Osteocyte (in vitro differentiated cells): ENCODE results near the gene ITGA1. TPM values are rescaled to one million over a fixed set of nuclear protein-coding genes. Genes with fewer than 3 reads are reported as not detected.
A peak's percentile ranks its signal among the peaks of the same experiment; 100 is the strongest.

Source experiments
- DNase-seq: peaks from one replicate; pipeline ENCODE4 v3.0.0; 2021; ENCODE audit warnings: mixed read lengths; ENCODE audit not compliant: unreplicated experiment; ENCODE audit errors: extremely low spot score
- H3K27ac Mint-ChIP-seq: one replicate; pipeline ENCODE4 v1.8.0; 2021; ENCODE audit warnings: mild to moderate bottlenecking, mixed read lengths; ENCODE audit not compliant: unreplicated experiment
- H3K27me3 Mint-ChIP-seq: one replicate; pipeline ENCODE4 v1.8.0; 2021; ENCODE audit warnings: mixed read lengths; ENCODE audit not compliant: unreplicated experiment
- H3K36me3 Mint-ChIP-seq: one replicate; pipeline ENCODE4 v1.8.0; 2021; ENCODE audit warnings: mixed read lengths; ENCODE audit not compliant: unreplicated experiment
- H3K4me1 Mint-ChIP-seq: one replicate; pipeline ENCODE4 v1.8.0; 2021; ENCODE audit warnings: mixed read lengths; ENCODE audit not compliant: unreplicated experiment
- H3K4me3 Mint-ChIP-seq: one replicate; pipeline ENCODE4 v1.8.0; 2021; ENCODE audit warnings: mild to moderate bottlenecking, moderate library complexity, mixed read lengths; ENCODE audit not compliant: unreplicated experiment
- H3K9me3 Mint-ChIP-seq: one replicate; pipeline ENCODE4 v1.8.0; 2021; ENCODE audit warnings: mixed read lengths; ENCODE audit not compliant: unreplicated experiment
- CTCF ChIP-seq: fragments of 200-600 bp; sonication (generic); IDR thresholded peaks from 2 replicates; pipeline ENCODE4 v1.5.0; 2021; ENCODE audit warnings: antibody characterized with exemption, mild to moderate bottlenecking, moderate library complexity
- total RNA-seq: library from RNA; stranded (reverse); gene quantifications from 2 replicates; pipeline ENCODE4 v1.2.1, GENCODE V29; 2021

The ITGA1 gene
- total RNA-seq, 1 donor from 2014 or later, result 150 TPM

- Mint-ChIP-seq H3K4me3 (no peak overlapping the region), H3K4me1 (peaks cover 40% of the 10 kb centered on the region), H3K9me3 (no peaks in the 10 kb centered on the region), H3K27me3 (no peaks in the 10 kb centered on the region), H3K36me3 (peaks cover 32% of the 10 kb centered on the region), H3K27ac (no peak overlapping the region)
- no peak for DNase-seq
- TF ChIP-seq CTCF, result no peak
Observed at GRCh38 chr5:52906845-52907244, 119.1 kb downstream of the ITGA1 start.

GRCh38 chr5:52909192-52909591, 121.5 kb downstream of the ITGA1 start:
- Mint-ChIP-seq H3K4me1 (peaks cover 22% of the 10 kb centered on the region), H3K27ac (peak overlapping the region; percentile 50), H3K4me3 (no peak overlapping the region), H3K9me3 (no peaks in the 10 kb centered on the region), H3K36me3 (peaks cover 30% of the 10 kb centered on the region), H3K27me3 (no peaks in the 10 kb centered on the region)
- no peak for TF ChIP-seq CTCF
- DNase-seq, result no peak

GRCh38 chr5:52910071-52910470, 122.4 kb downstream of the ITGA1 start:
- peak overlapping the region; percentile 4 for H3K27ac Mint-ChIP-seq
- DNase-seq, result no peak
- H3K27me3 Mint-ChIP-seq, result no peaks in the 10 kb centered on the region
- H3K36me3 Mint-ChIP-seq, result peaks cover 26% of the 10 kb centered on the region
- no peak for TF ChIP-seq CTCF
- peaks cover 23% of the 10 kb centered on the region for H3K4me1 Mint-ChIP-seq
- no peak overlapping the region for H3K4me3 Mint-ChIP-seq
- H3K9me3 Mint-ChIP-seq, result no peaks in the 10 kb centered on the region

GRCh38 chr5:52915176-52915875, 127.6 kb downstream of the ITGA1 start:
- no peaks in the 10 kb centered on the region for H3K27me3 Mint-ChIP-seq
- no peak for DNase-seq
- peak overlapping the region; percentile 78 for H3K27ac Mint-ChIP-seq
- peaks cover 18% of the 10 kb centered on the region for H3K36me3 Mint-ChIP-seq
- peak; percentile 84 for TF ChIP-seq CTCF
- H3K4me1 Mint-ChIP-seq, result peaks cover 19% of the 10 kb centered on the region
- no peaks in the 10 kb centered on the region for H3K9me3 Mint-ChIP-seq
- peak overlapping the region; percentile 68 for H3K4me3 Mint-ChIP-seq

- TF ChIP-seq CTCF, result peak; percentile 11
- H3K27me3 Mint-ChIP-seq, result no peaks in the 10 kb centered on the region
Observed at GRCh38 chr5:52920929-52921328, 133.2 kb downstream of the ITGA1 start.

More at GRCh38 chr5:52920929-52921328, 133.2 kb downstream of the ITGA1 start:
- DNase-seq, result no peak
- Mint-ChIP-seq H3K4me1 (peaks cover 19% of the 10 kb centered on the region), H3K4me3 (no peak overlapping the region), H3K36me3 (peaks cover 45% of the 10 kb centered on the region), H3K27ac (peak overlapping the region; percentile 36), H3K9me3 (no peaks in the 10 kb centered on the region)
